HG03064 (cell line): ENCODE data around the gene PPP6C.
"Not testable (repeated sequence)": the region's sequence is repeated elsewhere in the genome, so short reads cannot be mapped to it uniquely, and the experiment has no call there.

Source experiments
- ATAC-seq: cut with Tn5 transposase; IDR thresholded peaks from one replicate; pipeline ENCODE4 v1.9.1; 2021; ENCODE audit warnings: low read depth; ENCODE audit not compliant: unreplicated experiment

Gene PPP6C

DNA sequence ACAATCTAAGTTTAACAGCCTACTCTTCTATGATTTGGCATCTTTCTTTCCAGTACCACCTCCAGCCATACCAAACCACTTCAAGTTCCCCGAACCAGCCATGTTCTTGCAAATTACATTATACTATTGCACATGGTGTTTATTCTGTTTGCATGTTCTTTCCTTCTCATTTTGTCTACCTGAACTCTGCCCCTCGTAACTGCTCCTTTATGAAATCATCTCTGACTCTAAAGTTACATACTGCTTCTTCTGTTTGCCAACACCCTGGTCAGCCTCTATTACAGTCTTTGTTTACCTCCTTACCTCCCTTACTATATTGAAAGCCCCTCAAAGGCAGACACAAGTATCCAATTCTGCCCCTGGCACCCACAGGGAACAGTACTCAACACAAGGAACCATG is 6.0 kb downstream of the PPP6C start:
- no peak for ATAC-seq

DNA sequence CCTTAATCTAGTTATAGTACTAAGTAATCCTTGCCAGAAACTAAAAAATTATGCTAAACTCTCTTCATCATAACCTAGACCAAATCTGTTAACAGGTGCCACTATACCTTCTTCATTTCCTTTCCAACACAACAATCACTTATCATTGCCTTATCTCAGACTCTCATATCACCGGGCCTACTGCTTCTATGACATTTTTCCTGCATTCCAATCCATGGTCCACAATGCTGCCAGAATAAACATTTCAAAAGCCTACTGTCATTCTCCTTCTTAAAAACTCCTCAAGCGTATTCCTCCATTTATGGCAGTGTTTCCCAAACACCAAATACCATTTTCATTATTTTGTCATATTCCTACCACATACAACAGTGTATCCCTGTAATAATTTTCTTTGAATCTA is 6.5 kb downstream of the PPP6C start:
- ATAC-seq = no peak

DNA sequence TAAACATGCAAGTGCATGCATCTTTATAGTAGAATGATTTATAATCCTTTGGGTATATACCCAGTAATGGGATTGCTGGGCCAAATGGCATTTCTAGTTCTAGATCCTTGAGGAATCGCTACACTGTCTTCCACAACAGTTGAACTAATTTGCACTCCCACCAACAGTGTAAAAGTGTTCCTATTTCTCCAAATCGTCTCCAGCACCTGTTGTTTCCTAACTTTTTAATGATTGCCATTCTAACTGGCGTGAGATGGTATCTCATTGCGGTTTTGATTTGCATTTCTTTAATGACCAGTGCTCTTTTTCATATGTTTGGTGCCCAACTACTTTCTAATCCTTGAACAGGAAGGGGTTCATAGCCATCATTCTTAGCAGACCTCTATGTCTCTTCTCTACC is 7.8 kb downstream of the PPP6C start:
- ATAC-seq = not testable (repeated sequence)

DNA sequence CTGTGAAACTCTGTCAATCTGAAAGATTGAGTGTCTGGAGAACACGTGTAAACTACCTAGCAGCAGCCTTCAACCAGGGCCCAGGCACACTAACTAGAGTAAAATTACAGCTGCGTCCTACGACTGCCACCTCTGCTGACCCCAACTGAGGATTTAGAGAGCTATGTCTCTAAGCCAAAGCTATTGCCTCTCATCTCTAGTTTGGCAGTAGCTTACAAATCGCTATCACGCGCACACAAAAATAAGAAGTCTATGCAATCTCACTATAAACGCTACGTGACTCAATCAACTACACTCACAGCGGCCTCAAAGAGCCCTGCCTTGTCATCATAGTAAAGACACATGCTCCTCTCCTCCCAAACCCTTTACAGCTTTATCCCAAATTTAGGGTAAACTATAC is 8.7 kb downstream of the PPP6C start:
- no peak for ATAC-seq

DNA sequence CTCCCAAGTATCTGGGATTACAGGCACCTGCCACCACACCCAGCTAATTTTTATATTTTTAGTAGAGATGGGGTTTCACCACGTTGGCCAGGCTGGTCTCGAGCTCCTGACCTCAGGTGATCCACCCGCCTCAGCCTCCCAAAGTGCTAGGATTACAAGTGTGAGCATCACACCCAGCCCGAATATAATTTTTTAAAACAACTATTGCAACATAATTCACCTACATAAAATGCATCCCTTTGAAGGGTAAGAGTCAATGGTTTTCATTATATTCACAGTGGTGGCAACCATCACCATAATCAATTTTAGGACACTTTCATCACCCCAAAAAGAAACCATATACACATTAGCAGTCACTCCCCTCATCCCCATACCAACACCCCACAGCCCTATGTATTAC is 9.8 kb downstream of the PPP6C start:
- not testable (repeated sequence) for ATAC-seq

DNA sequence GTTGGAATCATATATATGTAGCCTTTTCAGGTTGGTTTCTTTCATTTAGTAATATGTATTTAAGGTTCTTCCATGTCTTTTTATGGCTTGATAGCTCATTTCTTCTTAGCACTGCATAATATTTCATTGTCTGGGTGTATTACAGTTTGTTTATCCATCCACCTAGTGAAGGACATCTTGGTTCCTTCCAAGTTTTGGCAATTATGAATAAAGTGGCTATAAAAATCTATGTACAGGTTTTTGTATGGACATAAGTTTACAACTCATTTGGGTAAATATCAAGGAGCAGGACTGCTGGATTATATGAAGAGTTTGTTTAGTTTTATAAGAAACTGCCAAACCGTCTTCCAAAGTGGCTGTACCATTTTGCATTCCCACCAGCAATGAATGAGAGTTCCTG is 11.7 kb downstream of the PPP6C start:
- ATAC-seq = no peak

DNA sequence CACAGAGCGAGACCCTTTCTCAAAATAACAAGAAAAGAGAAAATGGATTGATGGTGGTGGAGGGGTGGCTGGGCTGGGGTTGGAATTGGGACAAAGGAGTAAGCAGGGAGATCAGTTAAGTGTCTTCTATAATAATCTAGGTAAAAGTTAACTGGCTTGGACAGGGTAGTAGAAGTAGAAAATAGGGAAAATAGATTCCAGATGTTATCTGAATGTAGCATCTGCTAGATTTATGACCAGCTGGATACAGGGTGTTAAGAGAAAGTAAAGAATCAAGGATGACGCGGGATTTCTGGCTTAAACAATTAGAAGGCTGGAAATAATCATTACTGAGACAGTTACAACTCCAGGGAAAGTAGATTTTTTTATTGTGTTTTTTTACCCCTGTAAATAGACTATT is 13.0 kb downstream of the PPP6C start:
- ATAC-seq = no peak

DNA sequence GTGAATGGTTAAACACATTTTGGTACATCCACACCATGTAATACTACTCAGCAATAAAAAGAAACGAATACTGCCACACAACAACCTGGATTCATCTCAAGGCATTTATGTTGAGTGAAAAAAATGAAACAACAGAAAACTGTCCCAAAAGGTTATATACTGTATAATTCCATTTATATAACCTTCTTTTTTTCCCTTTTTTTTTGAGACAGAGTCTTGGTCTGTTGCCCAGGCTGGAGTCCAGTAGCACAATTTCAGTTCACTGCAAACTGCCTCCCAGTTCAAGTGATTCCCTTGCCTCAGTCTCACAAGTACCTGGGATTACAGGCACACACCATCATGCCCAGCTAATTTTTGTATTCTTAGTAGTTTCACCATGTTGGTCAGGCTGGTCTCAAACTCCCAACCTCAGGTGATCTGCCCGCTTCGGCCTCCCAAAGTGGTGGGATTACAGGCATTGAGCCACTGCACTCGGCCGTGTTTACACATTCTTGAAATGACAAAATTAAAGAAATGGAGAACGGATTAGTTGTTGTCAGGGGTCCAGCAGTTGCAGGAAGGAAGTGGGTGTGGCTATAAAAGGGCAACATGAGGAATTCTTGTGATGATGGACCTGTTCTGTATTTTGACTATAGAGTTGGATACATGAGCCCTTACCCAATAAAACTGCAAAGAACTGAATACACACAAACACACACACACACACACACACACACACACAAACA is 17.4 kb downstream of the PPP6C start:
- ATAC-seq = no peak

DNA sequence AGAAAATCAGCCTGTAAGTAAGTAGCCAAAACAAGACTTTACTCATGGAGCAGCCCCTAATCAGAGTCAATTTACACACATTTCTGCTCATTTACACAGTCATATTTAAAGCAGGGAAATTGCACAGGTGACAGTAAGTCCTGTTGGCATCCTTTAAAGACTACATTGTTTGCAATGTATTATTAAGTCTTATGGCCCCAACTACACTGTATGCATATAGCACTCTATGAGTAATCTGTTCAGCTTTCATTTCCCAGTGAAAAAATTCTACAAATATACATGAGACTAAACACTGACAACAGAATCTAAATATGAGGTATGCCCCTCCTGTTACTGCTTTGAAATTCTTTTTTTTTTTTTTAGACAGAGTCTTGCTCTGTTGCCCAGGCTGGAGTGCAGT is 19.7 kb downstream of the PPP6C start:
- ATAC-seq = no peak

DNA sequence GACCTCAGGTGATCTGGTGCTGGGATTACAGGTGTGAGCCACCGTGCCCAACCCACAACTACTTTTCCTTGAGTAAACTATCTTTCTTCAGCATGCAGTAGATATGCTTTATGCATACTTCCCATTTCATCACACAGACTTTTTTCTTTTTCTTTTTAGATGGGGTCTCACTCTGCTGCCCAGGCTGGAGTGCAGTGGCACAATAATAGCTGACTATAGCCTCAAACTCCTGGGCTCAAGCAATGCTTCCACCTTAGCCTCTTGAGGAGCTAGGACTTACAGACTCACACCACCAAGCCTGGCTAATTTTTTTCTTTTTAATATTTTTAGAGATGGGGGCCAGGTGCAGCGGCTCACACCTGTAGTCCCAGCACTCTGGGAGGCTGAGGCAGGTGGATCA is 22.8 kb downstream of the PPP6C start:
- no peak for ATAC-seq

DNA sequence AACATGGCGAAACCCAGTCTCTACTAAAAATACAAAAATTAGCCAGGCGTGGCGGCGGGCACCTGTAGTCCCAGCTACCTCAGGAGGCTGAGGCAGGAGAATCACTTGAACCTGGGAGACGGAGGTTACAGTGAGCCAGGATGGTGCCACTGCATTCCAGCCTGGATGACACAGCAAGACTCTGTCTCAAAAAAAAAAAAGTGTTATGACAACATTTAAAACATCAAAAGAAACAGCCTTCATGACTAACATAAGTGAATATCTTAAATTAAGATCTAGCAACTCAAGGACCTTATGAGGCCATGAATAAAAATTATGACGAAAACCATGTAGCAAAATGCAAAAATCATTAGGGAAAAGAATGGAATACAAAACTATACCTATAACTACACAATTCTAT is 26.7 kb downstream of the PPP6C start:
- ATAC-seq = not testable (repeated sequence)

DNA sequence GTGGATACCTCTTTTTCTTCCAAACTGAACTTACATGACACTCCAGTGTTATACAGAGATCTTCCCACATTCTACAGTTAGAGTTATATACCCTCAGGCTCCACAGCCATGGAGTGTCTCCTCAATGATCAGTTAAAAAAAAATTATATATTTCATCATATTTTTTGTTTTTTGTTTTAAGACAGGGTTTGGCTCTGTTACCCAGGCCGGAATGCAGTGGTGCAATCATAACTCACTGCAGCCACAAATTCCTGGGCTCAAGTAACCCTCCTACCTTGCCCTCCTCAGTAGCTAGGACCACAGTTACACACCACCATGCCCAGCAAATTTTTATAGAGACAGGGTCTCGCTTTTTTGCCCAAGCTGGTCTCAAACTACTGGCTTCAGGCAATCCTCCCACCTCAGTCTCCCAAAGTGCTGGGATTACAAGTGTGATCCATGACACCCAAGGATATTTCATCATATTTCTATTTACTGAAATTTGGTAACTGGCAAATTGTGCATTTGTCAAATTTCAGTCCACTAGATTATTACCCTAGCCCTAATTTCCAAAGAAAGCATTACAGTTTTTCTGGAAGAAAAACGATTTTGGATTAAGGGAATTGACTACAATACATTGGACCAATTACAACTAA is 28.2 kb downstream of the PPP6C start:
- no peak for ATAC-seq

DNA sequence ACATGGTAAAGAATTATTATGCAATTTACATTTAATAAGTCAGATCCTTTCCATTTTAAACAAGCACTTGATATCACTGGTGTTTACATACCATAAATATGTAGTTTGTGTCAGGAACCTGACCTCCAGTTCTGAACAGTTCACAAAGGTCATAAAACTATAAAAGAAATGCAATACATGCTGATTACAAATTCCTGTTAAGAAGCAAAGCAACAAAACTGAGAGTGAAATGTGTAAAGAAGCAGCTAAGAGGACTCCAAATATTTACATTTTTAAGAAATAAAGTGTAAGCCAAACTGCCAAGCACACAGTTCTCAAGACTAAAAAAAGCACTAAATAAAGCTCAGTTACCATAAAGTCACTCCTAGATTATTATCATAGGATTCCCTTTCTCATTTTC is 28.9 kb downstream of the PPP6C start:
- ATAC-seq = no peak

DNA sequence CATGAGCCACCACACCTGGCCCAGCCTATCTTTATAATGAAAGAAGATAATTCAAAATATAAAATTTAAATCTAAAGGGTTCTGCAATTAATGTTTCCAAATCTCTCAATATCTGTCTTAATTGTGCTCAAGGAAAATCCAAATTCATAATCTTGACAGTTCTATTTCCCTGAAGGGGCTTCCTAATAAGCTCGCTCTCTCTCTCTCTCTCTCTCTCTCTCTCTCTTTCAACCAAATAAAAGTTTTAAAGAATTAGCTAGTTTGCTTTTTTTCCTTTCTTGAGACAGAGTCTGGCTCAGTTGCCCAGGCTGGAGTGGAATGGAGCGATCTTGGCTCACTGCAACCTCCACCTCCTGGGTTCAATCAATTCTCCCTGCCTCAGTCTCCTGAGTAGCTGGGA is 33.1 kb downstream of the PPP6C start:
- ATAC-seq = no peak

DNA sequence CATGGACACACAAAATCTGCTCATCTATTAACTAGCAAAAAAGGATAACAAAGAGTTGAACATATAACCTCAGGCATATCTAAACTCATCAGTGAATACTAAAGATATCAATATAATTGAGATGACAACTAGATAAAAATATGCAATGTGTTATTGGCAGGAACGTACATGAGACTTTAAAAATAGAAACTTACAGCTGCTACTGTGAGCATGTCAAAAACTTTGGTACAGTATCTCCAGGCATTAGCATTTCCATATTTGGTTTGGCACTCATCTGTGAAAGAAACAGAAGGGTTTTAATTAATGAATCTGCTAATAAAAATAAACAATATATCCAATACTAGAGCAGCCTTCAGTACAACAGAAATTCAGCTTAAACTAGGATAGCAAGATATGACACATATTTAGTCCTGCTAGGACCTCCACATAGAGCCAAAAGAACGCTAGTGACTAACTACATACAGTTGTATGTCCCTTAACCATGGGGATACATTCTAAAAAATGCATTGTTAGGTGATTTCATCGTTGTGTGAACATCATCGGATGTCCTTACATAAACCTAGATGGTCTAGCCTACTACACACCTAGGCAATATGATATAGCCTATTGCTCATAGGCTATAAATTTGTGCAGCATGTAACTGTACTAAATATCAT is 35.8 kb downstream of the PPP6C start:
- no peak for ATAC-seq

DNA sequence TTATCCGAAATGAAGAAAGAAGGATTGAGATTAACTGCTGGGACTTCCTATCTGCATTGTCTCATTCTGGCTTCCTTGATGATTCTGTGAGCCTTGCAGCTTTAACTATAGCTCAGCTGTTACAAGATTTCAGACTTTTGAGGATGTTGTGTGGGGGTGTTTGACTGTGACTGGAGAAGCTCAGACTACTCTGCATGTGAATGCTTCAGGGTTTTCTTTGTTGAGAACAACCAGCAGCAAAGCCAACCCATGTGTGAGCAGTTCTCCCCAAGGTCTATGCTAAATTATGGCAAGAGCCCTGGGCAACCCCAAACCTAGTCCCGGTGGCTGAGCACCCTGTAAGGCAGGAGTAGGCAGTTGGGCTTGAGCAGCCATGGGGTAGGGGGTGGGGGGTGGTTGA is 37.9 kb downstream of the PPP6C start:
- ATAC-seq = no peak

DNA sequence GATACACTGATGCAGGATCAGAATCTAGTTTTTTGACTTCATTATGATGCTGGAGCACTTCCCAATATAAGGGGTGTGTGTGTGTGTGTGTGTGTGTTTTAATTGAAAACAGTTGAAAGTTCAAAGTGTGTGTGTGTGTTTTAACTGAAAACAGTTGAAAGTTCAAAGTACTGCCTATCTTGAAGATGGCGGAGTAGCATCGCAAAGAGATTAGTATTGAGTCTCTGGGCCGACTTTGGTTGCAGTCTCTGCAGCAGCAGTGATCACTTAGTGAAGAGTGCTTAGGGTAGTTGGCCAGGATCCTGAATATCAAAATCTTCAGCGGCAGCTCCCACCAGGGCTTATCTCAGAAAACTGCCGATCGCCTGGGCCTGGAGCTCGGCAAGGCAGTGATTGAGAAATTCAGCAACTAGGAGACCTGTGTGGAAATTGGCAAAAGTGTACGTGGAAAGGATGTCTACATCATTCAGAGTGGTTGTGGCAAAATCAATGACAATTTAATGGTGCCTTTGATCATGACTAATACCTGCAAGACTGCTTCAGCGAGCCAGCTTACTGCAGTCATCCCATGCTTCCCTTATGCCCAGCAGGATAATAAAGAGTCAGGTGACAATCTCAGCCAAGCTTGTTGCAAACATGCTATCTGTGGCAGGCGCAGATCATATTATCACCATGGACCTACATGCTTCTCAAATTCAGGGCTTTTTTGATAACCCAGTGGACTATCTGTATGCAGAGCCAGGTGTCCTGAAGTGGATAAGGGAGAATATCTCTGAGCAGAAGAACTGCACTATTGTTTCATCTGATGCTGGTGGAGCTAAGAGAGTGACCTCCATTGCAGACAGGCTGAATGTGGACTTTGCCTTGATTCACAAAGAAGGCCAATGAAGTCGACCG is 39.0 kb downstream of the PPP6C start:
- ATAC-seq = no peak

DNA sequence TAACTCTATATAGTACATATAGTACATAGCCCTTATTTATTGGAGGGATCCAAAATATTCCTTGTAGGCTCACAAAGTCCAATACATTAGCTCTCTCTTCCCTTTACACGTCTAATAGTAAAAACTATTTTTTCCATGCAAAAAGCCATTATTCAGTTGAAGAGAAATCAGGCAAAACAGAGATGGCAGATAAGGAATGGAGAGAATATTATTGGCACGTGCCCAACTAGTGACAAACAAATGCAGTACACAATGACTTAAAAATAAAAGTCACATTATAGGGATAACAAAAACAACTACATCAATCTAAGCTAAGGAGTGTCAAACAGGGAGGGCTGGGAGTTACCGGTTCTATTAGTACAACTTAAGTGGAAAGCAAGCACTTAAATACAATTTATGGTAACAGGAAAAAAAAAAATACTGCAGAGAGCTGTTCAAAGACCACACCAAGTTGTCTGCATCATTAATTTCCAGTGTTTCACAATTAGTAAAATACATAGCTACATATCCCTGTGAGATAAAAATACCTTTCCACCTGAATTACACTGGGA is 42.1 kb downstream of the PPP6C start:
- ATAC-seq = no peak

DNA sequence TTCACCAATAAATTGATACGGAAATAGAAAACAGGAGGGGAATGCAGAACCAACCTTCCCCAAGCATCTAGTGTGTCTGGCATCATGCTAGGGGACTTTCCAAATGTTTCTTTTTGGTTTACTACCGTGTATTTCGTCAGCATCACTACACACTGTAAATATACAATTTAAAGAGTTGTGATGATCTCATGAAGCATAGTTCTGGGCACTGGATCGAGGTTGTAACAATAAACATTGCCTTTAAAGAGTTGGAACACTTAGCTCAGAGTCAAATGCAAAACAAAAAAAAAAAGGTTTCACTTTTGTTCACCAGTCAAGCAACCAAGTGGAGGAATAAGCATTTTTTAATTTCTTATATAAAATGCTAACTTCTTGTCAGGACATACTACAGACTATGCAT is 43.4 kb downstream of the PPP6C start:
- no peak for ATAC-seq

DNA sequence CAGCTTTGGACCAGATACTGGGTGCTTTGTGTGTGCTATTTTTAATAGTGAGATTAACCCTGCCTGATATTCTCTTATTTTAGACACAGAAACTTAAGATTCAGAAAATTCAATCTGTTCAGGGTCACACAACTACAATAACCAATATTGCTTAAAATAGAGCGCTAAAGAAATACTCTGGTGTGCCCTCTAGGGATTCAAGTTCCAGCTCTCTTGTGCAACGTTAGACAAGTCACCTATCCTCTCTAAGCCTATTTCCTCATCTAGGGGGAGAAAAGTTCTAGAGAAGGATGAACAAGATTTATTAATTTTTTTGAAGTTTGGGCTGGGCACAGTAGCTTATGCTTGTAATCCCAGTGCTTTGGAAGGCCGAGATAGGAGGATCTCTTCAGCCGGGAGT is 44.2 kb downstream of the PPP6C start:
- ATAC-seq = no peak
